Fibroblast of mammary gland (primary cell): ENCODE data around the gene ECSCR.

ENCODE experiments used
- DNase-seq: peaks from one replicate; pipeline ENCODE4 v3.0.0-alpha.2; 2010; ENCODE audit warnings: low read depth
- H3K4me3 ChIP-seq: 2 replicates; pipeline ENCODE4 v1.5.1; 2011; ENCODE audit warnings: low read depth, mild to moderate bottlenecking, low read length, moderate library complexity; ENCODE audit not compliant: control insufficient read depth
- CTCF ChIP-seq: conservative IDR thresholded peaks from 2 replicates; pipeline ENCODE4 v1.5.1; 2011; ENCODE audit warnings: low read depth, low read length, inconsistent platforms; ENCODE audit not compliant: control insufficient read depth, insufficient read depth

ECSCR gene

GRCh38 chr5:139401546-139401945, 61.0 kb downstream of the ECSCR start:
- no peak for DNase-seq
- TF ChIP-seq CTCF: no peak
- H3K4me3 ChIP-seq: no peak overlapping the region

- no peak for TF ChIP-seq CTCF
- no peak overlapping the region for H3K4me3 ChIP-seq
- DNase-seq: no peak
Measured at GRCh38 chr5:139399501-139400121, 62.9 kb downstream of the ECSCR start.
